HG02763 (cell line): ENCODE results near the gene CAPNS1.
"Not testable (repeated sequence)": the region's sequence is repeated elsewhere in the genome, so short reads cannot be mapped to it uniquely, and the experiment has no call there.

Experiments used
- ATAC-seq: cut with Tn5 transposase; IDR thresholded peaks from one replicate; pipeline ENCODE4 v1.9.1; 2021; ENCODE audit warnings: mild to moderate bottlenecking, moderate library complexity; ENCODE audit not compliant: unreplicated experiment

CAPNS1 gene

GRCh38 chr19:36149673-36150406 lies 10.0 kb downstream of the CAPNS1 start:
- no peak for ATAC-seq

- ATAC-seq, result no peak
Measured at GRCh38 chr19:36150586-36150985, 10.7 kb downstream of the CAPNS1 start.

GRCh38 chr19:36151144-36152018 lies 11.5 kb downstream of the CAPNS1 start:
- ATAC-seq, result no peak

DNA sequence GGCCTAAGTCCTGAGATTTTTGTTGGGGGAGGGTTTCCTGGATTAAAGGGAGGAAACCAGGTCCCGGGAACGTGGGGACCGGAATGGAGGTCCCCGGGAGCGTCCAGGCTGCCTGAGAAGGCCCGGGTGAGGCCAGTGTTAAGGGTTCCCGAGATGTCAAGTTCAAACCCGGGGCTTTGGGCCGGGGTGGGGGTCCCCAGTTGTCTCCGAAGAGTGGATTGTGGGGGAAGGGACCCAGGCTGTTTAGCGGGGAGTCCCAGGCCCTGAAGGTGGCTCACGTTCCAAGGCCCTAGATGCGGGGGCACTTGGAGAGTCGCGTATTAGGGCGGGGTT lies 12.1 kb downstream of the CAPNS1 start:
- ATAC-seq, result no peak

DNA sequence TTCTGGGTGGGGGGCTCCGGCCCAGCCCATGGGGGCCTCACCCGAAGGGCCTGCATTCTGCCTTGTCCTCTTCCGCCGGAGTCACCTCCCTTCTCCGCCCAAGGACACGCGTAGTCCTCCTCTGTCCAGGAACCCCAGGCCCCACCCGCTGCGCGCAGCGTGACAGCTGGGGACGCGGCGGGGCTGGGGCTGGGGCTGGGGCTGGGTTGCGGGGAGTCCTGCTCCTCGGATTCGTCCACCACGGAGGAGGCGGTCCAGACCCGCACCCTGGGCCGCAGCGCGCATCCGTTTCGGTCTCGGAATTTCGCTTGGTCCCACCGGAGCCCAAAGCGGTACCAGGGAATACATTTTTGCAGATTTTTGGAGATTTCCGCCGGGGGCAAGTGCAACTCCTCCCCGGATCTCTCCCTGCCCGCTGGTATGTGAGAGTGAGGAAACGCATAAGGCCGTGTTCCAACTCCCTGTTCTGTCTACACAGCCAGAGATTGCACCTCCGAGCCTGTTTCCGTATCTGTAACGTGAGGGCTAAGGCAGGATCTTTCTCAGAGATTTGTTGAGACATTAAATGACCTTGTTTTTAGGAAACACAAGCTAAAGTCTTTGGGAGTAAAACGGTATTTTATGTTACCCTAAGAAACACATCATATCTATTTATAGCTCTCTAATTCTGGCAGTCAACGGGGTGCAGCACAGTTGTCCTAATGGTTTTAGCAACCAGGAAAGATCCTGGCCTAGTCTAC lies 12.7 kb downstream of the CAPNS1 start, which contains the start of gene COX7A1:
TSS of gene COX7A1 (minus strand) at position 96 of the 740 bp plus-strand sequence. CDS start at position 56, 40 bp downstream.
- no peak for ATAC-seq

DNA sequence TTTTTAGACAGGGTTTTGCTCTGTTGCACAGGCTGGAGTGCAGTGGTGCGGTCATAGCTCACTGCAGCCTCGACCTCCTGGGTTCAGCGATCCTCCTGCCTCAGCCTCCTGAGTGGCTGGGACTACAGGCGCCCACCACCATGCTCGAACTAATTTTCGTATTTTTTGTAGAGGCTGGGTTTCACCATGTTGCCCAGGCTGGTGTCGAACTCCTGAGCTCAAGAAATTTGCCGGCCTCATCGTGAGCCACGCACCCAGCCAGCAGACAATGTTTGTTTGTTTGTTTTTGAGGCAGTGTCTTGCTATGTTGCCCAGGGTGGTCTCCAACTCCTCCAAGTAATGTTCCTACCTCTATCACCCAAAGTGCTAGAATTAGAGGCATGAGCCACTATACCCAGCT lies 13.3 kb downstream of the CAPNS1 start:
- no peak for ATAC-seq

GRCh38 chr19:36160821-36161596 lies 21.1 kb downstream of the CAPNS1 start:
- ATAC-seq, result no peak

GRCh38 chr19:36163813-36164212 lies 23.9 kb downstream of the CAPNS1 start:
- no peak for ATAC-seq

- ATAC-seq, result no peak
Measured at GRCh38 chr19:36169084-36169760, 29.4 kb downstream of the CAPNS1 start.

- no peak for ATAC-seq
Measured at GRCh38 chr19:36172852-36173251, 33.0 kb downstream of the CAPNS1 start.

- not testable (repeated sequence) for ATAC-seq
Measured at GRCh38 chr19:36173846-36174245, 34.0 kb downstream of the CAPNS1 start.

GRCh38 chr19:36179077-36179476 lies 39.2 kb downstream of the CAPNS1 start:
- not testable (repeated sequence) for ATAC-seq

GRCh38 chr19:36182612-36183244 lies 42.9 kb downstream of the CAPNS1 start:
- no peak for ATAC-seq

DNA sequence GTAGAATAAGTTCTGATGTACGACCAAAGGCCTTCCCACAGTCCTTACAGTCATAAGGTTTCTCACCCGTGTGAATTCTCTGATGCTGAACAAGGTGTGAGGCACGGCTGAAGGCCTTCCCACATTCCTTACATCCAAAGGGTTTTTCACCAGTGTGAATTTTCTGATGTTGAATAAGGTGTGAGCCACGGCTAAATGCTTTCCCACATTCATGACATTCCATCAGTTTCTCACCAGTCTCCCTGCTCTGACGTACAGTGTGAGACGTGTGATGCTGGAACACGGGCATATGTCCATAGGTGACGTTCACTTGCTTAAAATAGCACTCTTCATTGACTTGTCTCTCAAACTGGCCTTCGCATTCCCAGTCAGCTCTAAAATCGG lies 43.4 kb downstream of the CAPNS1 start:
- no peak for ATAC-seq

DNA sequence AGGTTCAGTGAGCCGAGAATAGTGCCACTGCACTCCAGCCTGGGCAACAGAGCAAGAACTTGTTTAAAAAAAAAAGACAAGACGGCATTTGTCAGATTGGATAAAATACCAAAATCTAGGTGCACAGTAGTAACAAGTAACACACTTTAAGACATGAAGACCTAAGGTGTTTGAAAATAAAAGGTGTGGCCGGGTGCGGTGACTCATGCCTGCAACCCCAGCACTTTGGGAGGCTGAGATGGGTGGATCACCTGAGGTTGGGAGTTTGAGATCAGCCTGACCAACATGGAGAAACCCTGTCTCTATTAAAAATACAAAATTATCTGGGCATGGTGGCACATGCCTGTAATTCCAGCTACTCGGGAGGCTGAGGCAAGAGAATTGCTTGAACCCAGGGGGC lies 46.9 kb downstream of the CAPNS1 start:
- not testable (repeated sequence) for ATAC-seq

DNA sequence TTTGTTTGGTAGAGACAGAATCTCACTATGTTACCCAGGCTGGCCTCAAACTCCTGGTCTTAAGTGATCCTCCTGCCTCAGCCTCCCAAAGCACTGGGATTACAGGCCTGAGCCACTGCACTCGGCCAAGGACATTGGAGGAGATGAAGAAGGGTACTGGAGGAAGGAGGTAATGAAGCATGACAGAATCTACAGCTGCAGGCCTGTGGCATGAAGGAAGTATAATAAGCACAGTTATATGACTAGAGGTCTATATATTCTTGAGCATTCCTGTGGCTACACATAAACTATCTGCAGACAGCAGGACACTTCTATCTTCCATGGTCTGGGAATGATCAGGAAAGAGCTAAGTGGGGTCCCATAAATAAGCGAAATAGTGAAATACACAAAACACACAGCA lies 56.4 kb downstream of the CAPNS1 start:
- no peak for ATAC-seq

DNA sequence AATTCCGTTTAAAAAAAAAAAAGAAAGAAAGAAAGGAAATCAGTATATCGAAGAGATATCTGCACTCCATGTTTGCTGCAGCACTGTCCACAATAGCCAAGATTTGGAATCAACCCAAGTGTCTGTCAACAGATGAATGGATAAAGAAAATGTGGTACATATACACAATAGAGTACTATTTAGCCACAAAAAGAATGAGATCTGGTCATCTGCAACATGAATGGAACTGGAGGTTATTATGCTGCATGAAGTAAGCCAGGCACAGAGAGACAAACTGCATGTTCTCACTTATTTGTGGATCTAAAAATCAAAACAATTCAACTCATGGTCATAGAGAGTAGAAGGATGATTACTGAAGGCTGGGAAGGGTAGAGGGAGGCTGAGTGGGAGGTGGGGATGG lies 58.3 kb downstream of the CAPNS1 start:
- ATAC-seq, result no peak
